Mucosa of gallbladder (tissue), 1 donor: ENCODE data around the gene ANKLE1. TPM values are rescaled to one million over a fixed set of nuclear protein-coding genes. Genes with fewer than 3 reads are reported as not detected.

Source experiments
- total RNA-seq: library from RNA; stranded (reverse); gene quantifications from one replicate; pipeline ENCODE4 v1.2.1, GENCODE V29; 2021
- donor health status: DM: no; HTN: no; CAD: no.

ANKLE1 gene
- total RNA-seq, 1 donor from 2014 or later = 0.83 TPM

Other genes with a start within 250 kb of the ANKLE1 start
- 10.8 TPM for gene HAUS8, start 206.4 kb upstream of the ANKLE1 start, total RNA-seq
- gene MYO9B, start 206.1 kb upstream of the ANKLE1 start, total RNA-seq = 75.0 TPM
- 28.0 TPM for gene USE1, start 66.5 kb upstream of the ANKLE1 start, total RNA-seq
- 47.8 TPM for gene OCEL1, start 55.7 kb upstream of the ANKLE1 start, total RNA-seq
- 46.3 TPM for gene NR2F6, start 36.0 kb upstream of the ANKLE1 start, total RNA-seq
- 4.3 TPM for gene USHBP1, start 17.2 kb upstream of the ANKLE1 start, total RNA-seq
- gene BABAM1, start 14.5 kb upstream of the ANKLE1 start, total RNA-seq = 70.5 TPM
- 20.1 TPM for gene ABHD8, start 21.5 kb downstream of the ANKLE1 start, total RNA-seq
- 102 TPM for gene MRPL34, start 24.0 kb downstream of the ANKLE1 start, total RNA-seq
- gene DDA1, start 27.7 kb downstream of the ANKLE1 start, total RNA-seq = 37.9 TPM
- gene ANO8, start 53.0 kb downstream of the ANKLE1 start, total RNA-seq = 33.2 TPM
- gene GTPBP3, start 55.7 kb downstream of the ANKLE1 start, total RNA-seq = 24.7 TPM
- 166 TPM for gene PLVAP, start 95.4 kb downstream of the ANKLE1 start, total RNA-seq
- gene CCDC194, start 112.3 kb downstream of the ANKLE1 start, total RNA-seq = 1.0 TPM
- gene BST2, start 123.7 kb downstream of the ANKLE1 start, total RNA-seq = 90.6 TPM
- gene MVB12A, start 138.1 kb downstream of the ANKLE1 start, total RNA-seq = 61.2 TPM
- gene TMEM221, start 166.8 kb downstream of the ANKLE1 start, total RNA-seq = 0.37 TPM
- not detected for gene NXNL1, start 179.0 kb downstream of the ANKLE1 start, total RNA-seq
- gene SLC27A1, start 188.6 kb downstream of the ANKLE1 start, total RNA-seq = 37.1 TPM
- gene PGLS, start 229.7 kb downstream of the ANKLE1 start, total RNA-seq = 93.0 TPM